ENCODE results near the gene PRR12. TPM values are rescaled to one million over a fixed set of nuclear protein-coding genes. Genes with fewer than 3 reads are reported as not detected.
A peak's percentile ranks its signal among the peaks of the same experiment; 100 is the strongest.

The PRR12 gene
- total and polyA plus RNA-seq, 2 donors (not counting 1 experiment from before 2014, with no cell fraction given), result 8.4 to 70.7 TPM

- Histone ChIP-seq H3K27me3 (replicated peaks in 1 of 4; ENCODE audit: control extremely low read depth in 1 of 4, control insufficient read depth in 3 of 4, insufficient read depth in 4 of 4, low read length in 3 of 4) (no peaks in the 10 kb centered on the region), H3K9me3 (ENCODE audit: control extremely low read depth in 1 of 3, control insufficient read depth in 2 of 3, insufficient read depth in 1 of 3, low read length in 2 of 3) (no peaks in the 10 kb centered on the region), H3K4me2 (replicated peaks; ENCODE audit: low read depth, low read length, poor library complexity, severe bottlenecking) (peak within 1 kb of the TSS; percentile 98), H3K36me3 (replicated peaks in 1 of 2; ENCODE audit: control extremely low read depth in 1 of 2, control insufficient read depth in 1 of 2, extremely low read depth in 1 of 2, insufficient read depth in 2 of 2, low read length in 1 of 2) (peaks cover 0 to 5% of the 10 kb centered on the region in 2 experiments), H3K4me1 (ENCODE audit: control insufficient read depth in 2 of 2, insufficient read depth in 2 of 2, low read length in 2 of 2) (peaks cover 37 to 55% of the 10 kb centered on the region in 2 donors), H3K9ac (ENCODE audit: low read length) (peak within 1 kb of the TSS; percentile 83), H3K27ac (ENCODE audit: low read length in 2 of 2) (peak within 1 kb of the TSS; percentile 91 to 96), H4K20me1 (ENCODE audit: control insufficient read depth, insufficient read depth, low read length, poor library complexity, severe bottlenecking) (peaks cover 14% of the 10 kb centered on the region), H2AFZ (ENCODE audit: insufficient read depth, low read depth, low read length, poor library complexity, severe bottlenecking) (peak within 1 kb of the TSS; percentile 73), H3K4me3 (ENCODE audit: control extremely low read depth in 1 of 5, extremely low read depth in 1 of 5, insufficient read depth in 1 of 5, low read depth in 2 of 5, low read length in 4 of 5) (peak within 1 kb of the TSS; percentile 35 to 97 (median 80)), H3K79me2 (ENCODE audit: control insufficient read depth, insufficient read depth, low read length) (peaks cover 45% of the 10 kb centered on the region)
- Mint-ChIP-seq H3K4me3 (peak within 1 kb of the TSS; percentile 95), H3K27ac (peak within 1 kb of the TSS; percentile 95), H3K27me3 (no peaks in the 10 kb centered on the region), H3K9me3 (ENCODE audit: insufficient read depth) (no peaks in the 10 kb centered on the region), H3K4me1 (peaks cover 53% of the 10 kb centered on the region)
- intact Hi-C loops (cut with micrococcal nuclease), result loop anchor here (1.0 to 2.0 kb wide), 8 partner anchors 25 to 1276 kb away; partner anchors contain the start of genes BCL2L12, IRF3, NOSIP and PNKP
- under 1% methylated on average over 51 of the region's 51 CpGs for WGBS (ENCODE audit: insufficient coverage)
- TF ChIP-seq EZH2 (IDR thresholded peaks at IDR 0.05; ENCODE audit: borderline replicate concordance, insufficient read depth, low read depth, low read length, poor library complexity, severe bottlenecking) (no peak), CTCF (IDR thresholded peaks at IDR 0.05) (no peak)
- CTCF ChIA-PET, result interaction anchor here (0.6 to 2.3 kb wide), 13 partner anchors 24 to 249 kb away, joined by 3 to 10 read pairs (median 4); partner anchors contain the start of genes BCL2L12, IRF3, PRMT1 and RPS11
- peak; percentile 69 for ATAC-seq (ENCODE audit: low read depth)
- DNase-seq, result peak; percentile 100
- POLR2A ChIA-PET, result interaction anchor here (0.5 to 3.4 kb wide), 17 partner anchors 14 to 1306 kb away, joined by 3 to 53 read pairs (median 4); partner anchors contain the start of genes ALDH16A1, BCL2L12, IRF3 and NOSIP
These were observed 49.3 kb downstream of the PRR12 start, which contains the start of gene RRAS for GRCh38 chr19:49640113-49640898. TSS of gene RRAS (minus strand) at chr19:49640143. CDS start at chr19:49640098, 45 bp downstream.
